ENCODE measurements around the gene CDC45.
"Not testable (repeated sequence)": the region's sequence is repeated elsewhere in the genome, so short reads cannot be mapped to it uniquely, and the experiment has no call there.

Gene CDC45, protein sequence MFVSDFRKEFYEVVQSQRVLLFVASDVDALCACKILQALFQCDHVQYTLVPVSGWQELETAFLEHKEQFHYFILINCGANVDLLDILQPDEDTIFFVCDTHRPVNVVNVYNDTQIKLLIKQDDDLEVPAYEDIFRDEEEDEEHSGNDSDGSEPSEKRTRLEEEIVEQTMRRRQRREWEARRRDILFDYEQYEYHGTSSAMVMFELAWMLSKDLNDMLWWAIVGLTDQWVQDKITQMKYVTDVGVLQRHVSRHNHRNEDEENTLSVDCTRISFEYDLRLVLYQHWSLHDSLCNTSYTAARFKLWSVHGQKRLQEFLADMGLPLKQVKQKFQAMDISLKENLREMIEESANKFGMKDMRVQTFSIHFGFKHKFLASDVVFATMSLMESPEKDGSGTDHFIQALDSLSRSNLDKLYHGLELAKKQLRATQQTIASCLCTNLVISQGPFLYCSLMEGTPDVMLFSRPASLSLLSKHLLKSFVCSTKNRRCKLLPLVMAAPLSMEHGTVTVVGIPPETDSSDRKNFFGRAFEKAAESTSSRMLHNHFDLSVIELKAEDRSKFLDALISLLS

DNA sequence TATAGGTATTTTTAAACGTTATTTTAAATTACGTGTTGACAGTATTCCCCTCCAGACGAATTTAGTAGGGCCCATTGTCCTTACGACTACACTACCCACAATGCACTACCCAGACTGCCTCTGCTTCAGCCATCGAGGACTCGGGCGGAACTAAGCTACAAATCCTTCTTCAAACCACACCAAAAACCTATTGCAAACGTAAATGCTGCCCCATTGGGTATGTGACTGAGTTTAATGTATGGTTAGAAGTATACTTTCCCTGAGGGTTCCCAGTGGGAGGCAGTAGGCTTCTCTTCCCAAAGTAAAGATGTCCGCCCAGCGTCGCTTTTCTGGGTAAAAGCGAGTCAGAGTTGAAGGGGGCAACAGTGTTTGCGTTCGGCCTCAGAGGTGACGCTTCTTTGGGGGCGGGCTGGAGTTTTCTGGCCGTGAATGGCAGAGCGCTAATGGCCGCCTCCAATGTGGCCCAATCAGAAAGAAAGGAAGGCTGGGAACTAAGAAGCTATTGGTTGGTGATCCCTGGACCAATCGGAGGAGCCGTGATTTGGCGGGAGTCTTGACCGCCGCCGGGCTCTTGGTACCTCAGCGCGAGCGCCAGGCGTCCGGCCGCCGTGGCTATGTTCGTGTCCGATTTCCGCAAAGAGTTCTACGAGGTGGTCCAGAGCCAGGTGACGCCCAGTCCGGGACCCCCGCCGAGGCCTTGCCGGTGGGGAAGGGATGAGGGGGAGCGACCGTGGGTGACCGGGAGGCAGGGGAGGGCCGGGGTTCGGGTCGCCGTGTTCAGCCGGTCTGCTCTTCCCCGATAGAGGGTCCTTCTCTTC is at the start of gene CDC45:
Gene CDC45 (plus strand): TSS at position 566 of the 818 bp plus-strand sequence. CDS start 49 bp downstream, at position 615.
- peak; percentile 96 for DNase-seq

DNA sequence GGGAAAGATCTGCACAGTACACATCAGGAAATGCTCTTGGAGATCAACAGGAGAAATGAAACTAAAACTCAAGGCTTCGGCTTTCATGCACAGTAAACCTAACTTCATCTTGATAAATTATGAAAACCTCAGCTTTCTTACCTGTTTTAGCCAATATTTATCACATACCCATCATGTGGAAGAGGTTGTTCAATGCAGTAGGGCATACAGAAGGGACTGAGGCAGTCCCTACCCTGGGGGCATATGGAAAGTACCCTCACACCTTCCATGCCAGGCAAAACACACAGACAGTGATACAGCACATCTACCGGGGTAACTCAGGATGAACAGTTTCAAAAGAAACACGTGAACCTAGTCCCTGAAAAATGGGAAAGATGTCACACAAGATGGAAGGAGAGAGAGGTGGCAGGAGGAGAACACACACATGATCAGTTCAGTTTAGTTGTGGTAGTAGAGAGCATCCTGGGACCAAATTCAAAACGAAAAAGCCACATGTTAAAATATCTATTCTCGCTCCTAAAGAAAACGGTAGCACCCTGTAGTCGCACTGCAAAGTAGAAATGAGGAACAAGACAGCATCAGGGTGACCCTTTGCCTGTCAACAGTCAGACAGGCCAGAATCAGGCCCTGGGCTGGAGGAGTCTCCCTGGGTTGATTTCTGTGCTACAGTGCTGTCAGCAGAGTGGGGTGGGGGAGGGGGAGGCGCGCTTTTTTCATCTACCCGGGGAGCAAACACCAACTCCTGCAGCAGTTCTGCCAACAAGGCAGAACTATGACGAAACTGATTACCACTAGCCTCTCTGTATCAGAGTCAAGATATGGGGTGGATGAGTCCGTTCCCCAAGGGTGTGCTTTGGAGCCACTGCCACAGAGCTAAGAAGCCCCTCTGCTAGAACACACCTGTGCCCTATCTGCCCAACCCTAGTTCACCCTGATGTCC is 49.5 kb upstream of the CDC45 start:
- DNase-seq, result peak; percentile 43

DNA sequence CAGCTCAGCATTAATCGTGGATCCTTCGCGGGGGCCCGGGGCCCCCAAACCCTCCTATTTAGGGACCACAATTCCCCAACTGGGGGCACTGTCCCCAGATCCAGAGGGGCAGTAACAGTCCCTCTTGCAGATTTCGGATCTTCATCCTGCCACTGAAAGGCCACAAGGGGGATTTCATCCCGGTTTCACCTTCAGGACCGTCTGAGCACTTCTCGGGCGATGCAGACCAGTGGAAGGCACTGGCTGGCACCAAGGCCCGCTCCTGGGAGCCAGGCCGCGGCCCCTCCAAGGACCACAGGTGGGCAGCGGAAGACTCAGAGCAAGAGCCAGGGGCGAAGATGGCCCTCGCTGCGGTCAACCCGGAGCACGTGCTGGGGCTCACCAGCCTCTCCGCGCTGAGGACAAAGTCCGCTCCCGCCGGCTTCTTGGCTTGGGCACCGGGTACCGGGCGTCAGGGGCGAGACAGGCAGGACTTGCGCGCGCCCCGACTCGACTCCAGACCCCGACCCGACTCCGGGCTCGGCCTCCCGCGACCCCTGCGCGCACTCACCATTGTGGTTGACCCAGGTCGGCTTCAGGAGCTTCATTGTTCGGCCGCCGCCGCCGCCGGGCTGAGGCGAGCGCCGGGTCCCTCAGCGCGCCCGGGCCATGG is 48.7 kb upstream of the CDC45 start:
- DNase-seq, result no peak

DNA sequence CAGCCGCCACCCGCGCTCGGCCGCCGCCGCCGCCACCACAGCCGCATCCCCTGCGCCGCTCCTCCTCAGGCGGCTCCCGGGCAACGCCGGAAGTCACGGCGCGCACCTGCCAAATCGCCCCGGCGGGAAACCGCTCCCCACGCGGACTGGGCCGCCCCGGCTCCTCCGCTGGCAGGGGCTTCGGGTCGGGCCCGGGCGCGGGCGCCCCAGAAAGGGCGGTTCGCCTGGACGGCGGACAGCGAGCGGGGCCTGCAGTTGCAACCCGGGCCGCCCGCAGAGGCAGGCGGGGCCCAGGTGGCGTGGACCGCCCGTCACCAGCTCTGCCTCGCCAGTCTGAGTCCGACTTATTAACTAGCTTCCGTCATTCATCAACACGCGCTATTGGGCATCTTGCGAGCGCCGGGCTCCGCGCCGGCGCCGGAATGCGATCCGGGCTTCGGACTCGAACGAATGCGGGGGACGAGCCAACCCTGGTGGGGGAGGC is 48.0 kb upstream of the CDC45 start, which contains the start of gene HIRA:
Gene HIRA (minus strand): TSS at position 85 of the 484 bp plus-strand sequence. CDS start 257 bp downstream, outside the sequence.
- peak; percentile 80 for DNase-seq

DNA sequence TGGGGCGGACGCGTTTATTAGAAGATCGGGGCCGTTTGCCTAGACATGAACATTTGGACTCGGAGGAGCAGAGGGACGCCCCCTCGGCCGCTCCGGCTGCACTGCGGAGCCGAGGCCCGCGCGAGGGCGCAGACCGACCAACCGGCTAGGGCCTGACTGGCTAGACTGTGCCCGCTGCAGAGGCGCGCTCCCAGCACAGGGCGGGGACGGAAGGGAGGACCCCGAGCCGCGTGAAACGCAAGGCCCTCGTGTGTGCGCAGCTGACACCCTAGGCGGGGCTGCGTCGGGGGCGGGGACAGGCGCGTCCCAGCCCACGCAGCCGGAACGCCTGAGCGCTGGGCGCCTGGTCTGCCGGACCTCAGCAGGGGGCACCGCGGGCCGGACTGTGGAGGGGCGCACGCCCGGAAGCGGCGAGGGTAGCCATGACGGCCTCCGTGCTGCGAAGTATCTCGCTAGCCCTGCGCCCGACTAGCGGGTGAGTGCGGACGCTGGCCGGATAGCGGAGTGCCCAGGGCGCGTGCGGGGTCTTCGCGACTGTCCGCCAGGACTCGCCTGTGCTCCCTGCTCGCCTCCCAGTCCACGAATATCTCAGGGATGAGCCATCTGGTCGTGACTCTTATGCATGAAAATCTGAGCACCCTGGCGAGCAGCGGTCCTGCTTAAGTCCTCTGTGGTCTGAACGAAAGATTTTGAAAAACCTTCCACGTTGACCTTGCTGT is 47.4 kb upstream of the CDC45 start, which contains the start of gene MRPL40:
Gene MRPL40 (plus strand): TSS at position 413 of the 719 bp plus-strand sequence. CDS start 10 bp downstream, at position 423.
- DNase-seq, result peak; percentile 92

DNA sequence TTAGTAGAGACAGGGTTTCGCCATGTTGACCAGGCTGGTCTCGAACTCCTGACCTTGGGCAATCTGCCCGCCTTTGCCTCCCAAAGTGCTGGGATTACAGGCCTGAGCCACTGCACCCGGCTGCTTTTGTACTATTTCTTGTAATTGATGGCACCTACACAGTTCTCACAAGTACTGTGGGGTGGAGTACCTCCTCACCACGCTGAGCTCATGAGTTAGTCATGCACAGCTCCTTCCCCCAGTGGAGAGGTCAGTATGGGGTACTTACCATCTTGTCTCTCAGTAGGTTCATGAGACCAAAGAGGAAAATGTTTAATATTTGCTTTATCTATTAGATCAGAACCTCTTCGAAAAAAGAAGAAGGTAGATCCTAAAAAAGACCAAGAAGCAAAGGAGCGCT is 45.3 kb upstream of the CDC45 start:
- DNase-seq, result no peak

DNA sequence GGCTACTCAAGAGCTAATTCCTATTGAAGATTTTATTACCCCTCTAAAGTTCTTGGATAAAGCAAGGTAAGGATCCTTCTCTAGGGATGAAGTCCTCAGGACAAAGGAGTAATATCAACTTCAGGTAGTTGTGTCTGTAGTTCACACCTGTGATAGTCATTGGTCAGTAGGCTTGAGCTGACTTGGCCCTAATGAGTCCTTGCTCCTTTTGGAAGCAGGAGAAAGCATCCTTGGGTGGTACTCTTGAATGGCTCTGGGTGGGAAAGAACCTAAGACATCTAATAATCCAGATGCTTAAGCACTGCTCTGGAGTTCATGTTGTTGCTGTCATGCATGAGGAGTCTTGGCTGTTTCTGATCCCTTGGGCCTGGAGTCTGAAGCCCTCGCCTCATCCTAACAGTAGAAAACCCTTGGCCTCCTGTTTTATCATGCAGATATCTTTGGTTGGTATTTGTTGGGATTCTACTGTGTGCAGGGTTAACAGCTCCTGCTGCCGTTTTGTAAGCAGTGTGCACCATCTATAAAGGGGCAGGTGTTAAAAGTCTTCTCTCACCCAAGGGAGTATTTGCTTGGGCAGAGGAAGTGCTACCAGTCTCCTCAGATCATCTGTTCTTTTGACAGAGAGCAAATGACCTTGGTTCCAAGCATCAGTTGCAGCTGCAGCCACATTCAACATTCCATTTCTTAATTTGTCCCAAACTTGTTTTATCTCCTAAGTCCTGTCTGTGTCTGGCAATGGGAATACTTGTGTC is 44.7 kb upstream of the CDC45 start:
- no peak for DNase-seq

DNA sequence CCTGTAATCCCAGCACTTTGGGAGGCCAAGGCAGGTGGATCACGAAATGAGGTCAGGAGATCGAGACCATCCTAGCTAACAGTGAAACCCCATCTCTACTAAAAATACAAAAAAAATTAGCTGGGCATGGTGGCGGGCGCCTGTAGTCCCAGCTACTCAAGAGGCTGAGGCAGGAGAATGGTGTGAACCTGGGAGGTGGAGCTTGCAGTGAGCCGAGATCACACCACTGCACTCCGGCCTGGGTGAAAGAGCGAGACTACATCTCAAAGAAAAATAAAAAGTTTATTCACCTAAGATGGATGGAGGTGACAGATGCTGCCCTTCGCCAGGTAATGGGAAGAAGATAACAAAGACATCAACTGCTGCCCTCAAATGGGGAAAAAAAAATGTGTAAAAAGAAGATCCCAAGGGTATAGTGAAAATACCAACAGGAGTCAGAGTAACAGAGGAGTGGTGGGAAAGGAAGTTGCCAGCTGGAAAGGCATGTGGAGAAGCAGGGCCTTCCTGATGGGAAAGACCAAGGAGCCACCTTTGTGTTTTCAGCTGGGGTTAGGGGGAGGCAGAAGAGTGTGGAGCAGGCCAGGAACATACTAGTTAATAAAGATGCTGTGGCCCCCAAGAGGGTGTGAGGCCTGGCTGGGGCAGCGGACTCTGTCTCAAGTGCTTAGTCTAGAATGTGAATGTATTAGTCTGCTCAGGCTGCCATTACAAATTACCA is 43.1 kb upstream of the CDC45 start:
- not testable (repeated sequence) for DNase-seq

DNA sequence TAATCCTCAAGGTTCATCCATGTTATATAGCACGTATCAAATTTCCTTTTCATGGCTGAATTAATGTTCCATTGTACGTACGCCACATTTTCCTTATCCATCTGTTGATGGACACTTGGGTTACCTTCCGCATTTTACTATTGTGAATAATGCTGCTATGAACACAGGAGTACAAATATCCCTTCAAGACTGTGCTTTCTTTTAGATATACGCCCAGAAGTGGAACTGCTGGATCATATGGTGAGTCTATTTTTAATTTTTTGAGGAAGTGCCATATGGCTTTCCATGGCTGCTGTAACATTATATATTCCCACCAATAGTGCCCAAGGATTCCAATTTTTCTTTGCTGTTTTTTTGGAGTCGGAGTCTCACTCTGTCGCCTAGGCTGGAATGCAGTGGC is 41.4 kb upstream of the CDC45 start:
- DNase-seq, result no peak

DNA sequence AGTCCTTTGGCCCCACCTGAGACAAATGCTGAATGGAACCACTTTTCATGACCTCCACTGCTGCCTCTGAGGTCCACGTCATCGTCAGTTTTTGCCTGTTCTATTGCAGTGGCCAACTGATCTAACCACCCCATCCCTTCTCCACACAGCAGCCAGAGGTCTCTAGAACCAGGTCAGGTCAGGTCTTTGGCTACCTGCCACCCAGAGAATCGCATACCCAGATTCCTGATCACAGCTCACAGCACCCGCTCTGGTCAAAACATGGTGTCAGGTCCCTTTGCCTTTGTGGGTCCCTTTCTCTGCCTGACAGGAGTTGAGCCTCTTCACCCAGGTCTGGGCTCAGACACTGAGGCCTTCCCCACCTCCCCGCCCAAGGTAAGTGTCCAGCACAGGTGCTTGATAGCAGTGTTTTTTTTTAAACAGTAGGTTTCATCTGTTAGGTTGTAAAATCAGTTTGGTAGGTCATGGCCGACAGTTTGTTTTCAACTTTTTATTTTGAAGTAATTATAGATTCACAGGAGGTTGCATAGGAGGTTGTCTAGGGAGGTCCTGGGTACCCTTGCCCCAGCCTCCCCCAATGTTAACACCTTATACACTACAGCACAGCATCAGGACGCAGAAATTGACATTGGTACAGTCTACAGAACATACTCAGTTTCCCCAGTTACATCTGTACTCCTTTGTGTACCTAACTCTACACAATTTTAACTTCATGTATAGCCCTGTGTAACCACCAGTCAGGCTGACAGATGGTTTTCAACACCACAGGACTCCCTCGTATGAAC is 39.1 kb upstream of the CDC45 start:
- DNase-seq, result no peak

DNA sequence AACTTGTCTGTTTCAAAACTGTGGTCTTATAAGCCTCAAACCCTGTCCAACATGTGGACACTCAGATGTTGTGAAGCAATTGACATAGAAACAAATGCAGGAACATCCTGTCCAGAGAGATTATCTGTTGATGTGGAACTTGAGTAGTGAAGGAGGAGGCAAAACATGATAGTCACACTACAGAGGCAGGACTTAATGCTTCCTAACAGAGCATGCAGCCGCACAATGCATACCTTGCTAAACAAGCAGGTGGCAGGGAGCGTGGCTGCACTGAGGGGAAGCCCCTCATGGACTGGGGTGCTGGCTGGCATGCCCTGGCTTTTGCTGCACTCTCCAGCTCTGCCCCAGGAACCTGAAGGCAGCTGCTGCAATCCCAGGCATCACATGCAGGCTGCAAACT is 37.6 kb upstream of the CDC45 start:
- no peak for DNase-seq

DNA sequence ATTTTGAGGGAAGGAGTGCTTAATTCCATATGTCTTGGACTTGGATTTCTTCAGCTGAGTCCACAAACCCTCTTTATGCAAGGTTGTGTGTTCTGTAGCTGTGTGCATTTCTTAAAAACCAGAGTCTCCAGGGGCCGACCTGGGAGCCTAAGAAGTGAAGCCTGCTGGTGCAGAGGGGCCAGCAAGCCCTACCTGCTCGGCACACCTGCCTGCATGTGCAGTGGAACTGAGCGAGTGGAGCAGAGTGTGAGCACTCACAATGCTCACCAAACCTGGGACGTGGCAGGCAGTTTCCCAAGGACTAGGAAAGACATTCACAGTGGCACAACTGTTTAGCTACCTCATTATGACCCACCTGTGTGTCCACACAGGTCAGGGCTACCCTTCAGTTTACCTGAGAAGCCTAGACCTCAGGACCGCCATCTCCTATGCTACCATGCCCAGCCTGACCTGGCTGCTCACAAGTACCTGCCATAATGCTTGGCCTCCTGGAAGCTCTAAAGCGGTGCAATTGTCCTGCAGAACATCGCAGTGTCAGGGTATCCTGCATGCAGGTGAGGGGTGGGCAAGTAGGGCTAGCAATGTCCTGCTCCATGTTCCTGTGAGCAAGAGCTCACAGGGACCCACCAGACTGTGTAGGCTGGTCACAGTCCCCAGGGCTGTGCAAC is 36.0 kb upstream of the CDC45 start:
- no peak for DNase-seq

DNA sequence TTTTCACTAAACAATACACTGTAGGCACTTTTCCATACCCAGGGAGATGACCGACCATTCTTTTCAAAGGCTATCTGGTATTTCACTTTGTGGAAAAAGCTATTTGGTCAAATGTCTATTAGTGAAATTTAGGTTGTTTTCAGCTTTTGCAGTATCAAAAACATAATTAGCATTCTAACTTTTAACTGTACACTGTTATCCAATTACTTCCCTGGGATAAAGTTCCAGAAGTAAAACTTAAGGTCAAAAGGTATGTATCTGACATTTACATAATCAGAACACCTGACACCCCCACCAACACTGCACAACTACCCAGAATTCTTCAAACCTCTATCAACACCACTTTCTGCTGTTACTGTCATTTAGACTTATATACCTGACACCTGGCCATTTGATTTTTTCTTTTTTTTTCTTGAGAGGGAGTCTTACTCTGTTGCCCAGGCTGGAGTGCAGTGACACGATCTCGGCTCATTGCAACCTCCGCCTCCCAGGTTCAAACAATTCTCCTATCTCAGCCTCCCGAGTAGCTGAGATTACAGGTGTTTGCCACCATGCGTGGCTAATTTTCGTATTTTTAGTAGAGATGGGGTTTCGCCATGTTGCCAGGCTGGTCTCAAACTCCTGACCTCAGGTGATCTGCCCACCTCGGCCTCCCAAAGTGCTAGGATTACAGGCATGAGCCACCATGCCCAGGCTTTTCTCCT is 34.3 kb upstream of the CDC45 start:
- DNase-seq, result not testable (repeated sequence)

DNA sequence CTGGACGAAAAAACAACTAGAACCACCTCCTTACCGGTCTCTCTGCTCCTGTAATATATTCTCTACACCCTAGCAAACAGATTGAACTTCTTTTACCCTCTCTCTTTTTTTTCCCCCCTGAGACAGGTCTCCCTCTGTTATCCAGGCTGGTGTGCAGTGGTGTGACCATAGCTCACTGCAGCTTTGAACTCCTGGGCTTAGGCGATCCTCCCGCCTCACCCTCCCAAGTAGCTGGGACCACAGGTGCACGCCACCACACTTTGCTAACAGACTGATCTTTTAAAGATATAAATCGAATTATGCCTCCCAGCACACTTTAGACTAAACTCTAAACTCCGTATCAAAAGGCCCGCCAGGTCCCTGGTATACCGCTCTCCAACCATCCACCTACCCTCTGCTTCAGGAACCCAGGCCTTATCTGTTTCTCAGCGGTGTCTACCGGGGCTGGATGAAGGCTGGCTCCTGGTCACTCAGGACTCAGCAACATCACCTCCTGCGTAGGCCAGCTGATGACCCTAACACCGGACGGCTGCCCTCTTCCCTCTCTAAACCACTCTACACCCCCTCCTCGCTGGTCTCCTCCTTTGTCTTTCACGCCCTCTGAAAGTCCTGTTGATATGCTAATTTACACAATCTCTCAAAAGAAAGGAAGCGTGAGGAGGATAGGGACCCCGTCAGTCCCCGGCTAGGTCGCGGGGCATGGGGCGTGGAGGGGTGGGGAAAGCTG is 33.0 kb upstream of the CDC45 start:
- DNase-seq, result no peak

DNA sequence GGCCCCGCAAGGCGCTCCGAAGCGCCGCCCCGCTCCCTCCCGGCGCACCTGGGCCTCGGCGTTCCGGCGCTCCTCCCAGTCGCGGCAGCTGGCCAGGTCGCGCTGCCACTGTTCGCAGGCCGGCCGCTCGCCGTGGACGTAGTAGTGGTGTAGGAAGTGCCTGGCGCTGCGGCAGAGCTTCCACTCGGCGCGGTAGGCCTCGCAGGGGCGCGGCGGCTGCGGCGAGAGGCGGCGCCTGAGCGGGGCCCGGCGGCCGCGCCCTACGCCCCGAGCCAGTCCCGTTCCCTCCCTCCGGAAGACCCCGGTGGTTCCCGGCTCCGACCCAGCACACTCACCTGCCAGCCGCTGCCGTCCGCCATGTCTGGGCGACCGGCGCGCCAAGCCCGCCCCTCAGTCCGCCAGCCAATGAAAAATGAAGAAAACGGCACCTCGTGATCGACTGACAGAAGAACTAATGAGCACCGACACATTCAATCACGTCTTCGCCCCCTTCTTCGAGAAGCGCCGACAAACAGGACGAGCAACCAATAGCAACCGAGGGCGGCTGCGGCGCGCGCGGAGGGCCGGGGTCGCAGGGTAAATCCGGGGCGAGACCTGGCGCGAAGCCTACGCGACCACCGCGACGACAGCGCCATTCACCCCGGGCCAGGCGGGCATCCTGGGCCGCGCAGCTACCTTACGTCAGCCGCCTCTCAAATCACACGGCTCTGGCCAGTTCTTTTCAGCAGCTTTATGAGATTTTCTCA is 32.2 kb upstream of the CDC45 start, which contains the start of gene C22orf39:
Gene C22orf39 (minus strand): TSS at position 382 of the 746 bp plus-strand sequence. CDS start 23 bp downstream, at position 359.
- peak; percentile 92 for DNase-seq

Data from CD4-positive, alpha-beta T cell treated with Interleukin-15 for 1 hour (primary cell).